GM19328 (cell line): ENCODE measurements around the gene STH.

Source experiments
- ATAC-seq: cut with Tn5 transposase; IDR thresholded peaks from one replicate; pipeline ENCODE4 v1.9.1; 2021; ENCODE audit warnings: mild to moderate bottlenecking, moderate library complexity; ENCODE audit not compliant: unreplicated experiment

The STH gene

GRCh38 chr17:45966606-45967280 lies 32.3 kb upstream of the STH start:
- ATAC-seq: no peak

GRCh38 chr17:45967378-45967777 lies 31.7 kb upstream of the STH start:
- ATAC-seq: no peak

GRCh38 chr17:45968732-45969131 lies 30.3 kb upstream of the STH start:
- no peak for ATAC-seq

GRCh38 chr17:45969726-45970125 lies 29.3 kb upstream of the STH start:
- no peak for ATAC-seq

GRCh38 chr17:45970659-45971058 lies 28.4 kb upstream of the STH start:
- no peak for ATAC-seq

- ATAC-seq: no peak
Measured at GRCh38 chr17:45971698-45972141, 27.3 kb upstream of the STH start.

- ATAC-seq: no peak
Measured at GRCh38 chr17:45972531-45972930, 26.5 kb upstream of the STH start.

GRCh38 chr17:45973099-45973780 lies 25.8 kb upstream of the STH start:
- no peak for ATAC-seq

- no peak for ATAC-seq
Measured at GRCh38 chr17:45973946-45974859, 24.8 kb upstream of the STH start.

- no peak for ATAC-seq
Measured at GRCh38 chr17:45974916-45975630, 24.0 kb upstream of the STH start.

- ATAC-seq: no peak
Measured at GRCh38 chr17:45975640-45976295, 23.3 kb upstream of the STH start.

GRCh38 chr17:45976391-45976754 lies 22.7 kb upstream of the STH start:
- no peak for ATAC-seq

GRCh38 chr17:45976755-45977505 lies 22.1 kb upstream of the STH start:
- ATAC-seq: no peak

- ATAC-seq: no peak
Measured at GRCh38 chr17:45977506-45977824, 21.6 kb upstream of the STH start.

GRCh38 chr17:45977976-45978626 lies 20.9 kb upstream of the STH start:
- no peak for ATAC-seq

- ATAC-seq: no peak
Measured at GRCh38 chr17:45979137-45979536, 19.9 kb upstream of the STH start.

GRCh38 chr17:45980855-45981254 lies 18.2 kb upstream of the STH start:
- ATAC-seq: no peak

- ATAC-seq: no peak
Measured at GRCh38 chr17:45981306-45981705, 17.7 kb upstream of the STH start.

GRCh38 chr17:45982791-45983613 lies 16.0 kb upstream of the STH start:
- ATAC-seq: no peak
